GM12865 (cell line): Measurements from ENCODE around the gene DYNC1I1.

Experiments
- DNase-seq: peaks from one replicate; pipeline ENCODE4 v3.0.0; 2010; ENCODE audit warnings: low read depth
- H3K4me3 ChIP-seq: 2 replicates; pipeline ENCODE4 v1.5.1; 2011; ENCODE audit warnings: mild to moderate bottlenecking, low read depth, low read length, control low read depth
- TF ChIP-seq, protein P1 (sequence below): IDR thresholded peaks from 2 replicates; pipeline ENCODE4 v1.5.1; 2011; ENCODE audit warnings: low read length, control low read depth, low read depth, inconsistent platforms; ENCODE audit not compliant: insufficient read depth; ENCODE audit errors: missing control alignments

The DYNC1I1 gene

DNA sequence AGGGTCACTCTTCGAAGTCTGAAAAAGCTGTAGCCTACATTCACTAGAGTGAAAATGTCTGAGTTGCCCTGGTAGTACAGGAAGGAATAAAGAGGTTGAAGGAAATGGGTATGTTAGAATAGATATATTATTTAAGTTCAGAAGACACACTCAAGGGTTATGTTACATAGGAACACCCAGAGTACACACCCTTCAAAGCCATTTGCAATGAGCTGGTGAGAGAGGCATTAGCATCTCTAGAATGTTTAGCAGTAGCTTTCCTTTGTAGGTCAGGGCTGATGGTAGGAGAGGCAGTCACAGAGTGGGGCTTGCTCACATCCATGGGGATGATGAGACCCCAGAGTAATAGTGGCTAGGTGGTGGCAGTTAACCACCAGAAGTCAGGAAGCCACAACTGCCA is 328.4 kb downstream of the DYNC1I1 start:
- TF ChIP-seq, protein P1, sequence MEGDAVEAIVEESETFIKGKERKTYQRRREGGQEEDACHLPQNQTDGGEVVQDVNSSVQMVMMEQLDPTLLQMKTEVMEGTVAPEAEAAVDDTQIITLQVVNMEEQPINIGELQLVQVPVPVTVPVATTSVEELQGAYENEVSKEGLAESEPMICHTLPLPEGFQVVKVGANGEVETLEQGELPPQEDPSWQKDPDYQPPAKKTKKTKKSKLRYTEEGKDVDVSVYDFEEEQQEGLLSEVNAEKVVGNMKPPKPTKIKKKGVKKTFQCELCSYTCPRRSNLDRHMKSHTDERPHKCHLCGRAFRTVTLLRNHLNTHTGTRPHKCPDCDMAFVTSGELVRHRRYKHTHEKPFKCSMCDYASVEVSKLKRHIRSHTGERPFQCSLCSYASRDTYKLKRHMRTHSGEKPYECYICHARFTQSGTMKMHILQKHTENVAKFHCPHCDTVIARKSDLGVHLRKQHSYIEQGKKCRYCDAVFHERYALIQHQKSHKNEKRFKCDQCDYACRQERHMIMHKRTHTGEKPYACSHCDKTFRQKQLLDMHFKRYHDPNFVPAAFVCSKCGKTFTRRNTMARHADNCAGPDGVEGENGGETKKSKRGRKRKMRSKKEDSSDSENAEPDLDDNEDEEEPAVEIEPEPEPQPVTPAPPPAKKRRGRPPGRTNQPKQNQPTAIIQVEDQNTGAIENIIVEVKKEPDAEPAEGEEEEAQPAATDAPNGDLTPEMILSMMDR: no peak
- no peak for DNase-seq

GRCh38 chr7:96102096-96102811 is 329.9 kb downstream of the DYNC1I1 start:
- H3K4me3 ChIP-seq: no peak overlapping the region
- no peak for DNase-seq
- TF ChIP-seq, protein P1: no peak

More for the DNA sequence above, 328.4 kb downstream of the DYNC1I1 start:
- H3K4me3 ChIP-seq: no peak overlapping the region

DNA sequence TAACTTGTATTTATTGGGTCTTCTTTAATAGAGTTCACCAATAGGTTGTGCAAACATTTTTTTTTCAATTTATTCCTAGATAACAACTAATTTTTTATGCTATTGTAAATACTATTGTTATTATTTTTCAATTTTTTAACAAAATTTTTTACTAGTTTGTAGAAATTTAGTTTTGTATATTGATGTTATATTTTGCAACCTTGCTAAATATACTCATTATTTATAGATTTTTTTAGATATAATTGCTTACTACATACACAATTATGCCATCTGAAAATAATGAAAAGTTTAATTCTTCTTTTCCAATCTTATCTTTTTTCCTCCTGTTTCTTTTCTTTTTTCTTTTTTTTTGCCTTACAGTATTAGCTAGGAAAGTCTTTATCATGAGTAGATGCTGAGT is 332.6 kb downstream of the DYNC1I1 start:
- TF ChIP-seq, protein P1: no peak
- H3K4me3 ChIP-seq: no peak overlapping the region
- DNase-seq: no peak

GRCh38 chr7:96111405-96111804 is 339.1 kb downstream of the DYNC1I1 start:
- TF ChIP-seq, protein P1: no peak
- no peak for DNase-seq
- no peak overlapping the region for H3K4me3 ChIP-seq

DNA sequence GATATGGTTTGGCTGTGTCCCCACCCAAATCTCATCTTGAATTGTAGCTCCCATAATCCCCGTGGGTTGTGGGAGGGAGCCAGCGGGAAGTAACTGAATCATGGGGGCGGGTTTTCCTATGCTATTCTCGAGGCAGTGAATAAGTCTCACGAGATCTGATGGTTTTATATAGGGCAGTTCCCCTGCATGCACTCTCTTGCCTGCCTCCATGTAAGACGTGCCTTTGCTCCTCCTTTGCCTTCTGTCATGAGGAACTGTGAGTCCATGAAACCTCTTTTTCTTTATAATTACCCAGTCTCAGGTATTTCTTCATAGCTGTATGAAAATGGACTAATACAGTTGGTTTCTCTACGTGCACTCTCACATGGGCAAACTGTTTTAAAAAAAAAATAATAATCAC is 341.8 kb downstream of the DYNC1I1 start:
- no peak for DNase-seq
- no peak overlapping the region for H3K4me3 ChIP-seq
- TF ChIP-seq, protein P1: no peak

DNA sequence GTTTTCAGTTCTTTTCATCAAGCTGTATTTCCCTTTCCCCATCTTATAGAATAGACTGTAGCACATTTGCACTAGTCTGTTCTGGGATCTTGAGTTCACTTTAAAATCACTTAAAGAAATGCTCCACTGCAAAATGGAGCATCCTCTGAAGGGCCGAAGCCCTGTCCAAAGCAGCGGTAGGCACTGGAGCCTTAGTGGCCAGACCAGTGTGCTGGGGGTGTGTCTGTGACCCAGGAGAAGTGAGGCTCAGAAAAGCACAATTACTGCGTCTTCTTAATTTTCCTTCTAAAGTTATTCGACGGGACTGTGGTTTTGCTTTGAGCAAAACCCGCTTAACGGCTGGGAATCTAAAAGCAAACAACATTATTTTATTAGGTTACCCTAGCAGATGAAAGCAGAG is 343.8 kb downstream of the DYNC1I1 start:
- no peak for DNase-seq
- H3K4me3 ChIP-seq: no peak overlapping the region

More for the DNA sequence above, 343.8 kb downstream of the DYNC1I1 start:
- TF ChIP-seq, protein P1: no peak
